SK-N-SH (cell line): ENCODE results near the gene RFNG.

Experiments
- CHD2 ChIP-seq: fragments of 150-350 bp; IDR thresholded peaks from 2 replicates; pipeline ENCODE4 v1.6.1; 2018; ENCODE audit warnings: low read length; ENCODE audit not compliant: partially characterized antibody
- ELF1 ChIP-seq: IDR thresholded peaks from 2 replicates; pipeline ENCODE4 v1.4.0; 2012
- FOSL2 ChIP-seq: IDR thresholded peaks from 2 replicates; pipeline ENCODE4 v1.4.0; 2012; ENCODE audit warnings: low read depth, mild to moderate bottlenecking, moderate library complexity, borderline replicate concordance
- POLR2AphosphoS5 ChIP-seq: IDR thresholded peaks from 2 replicates; pipeline ENCODE4 v1.6.1; 2012; ENCODE audit warnings: low read depth, low read length
- RAD21 ChIP-seq: IDR thresholded peaks from 2 replicates; pipeline ENCODE4 v1.6.1; 2012; ENCODE audit warnings: mild to moderate bottlenecking, low read length
- SIN3A ChIP-seq: IDR thresholded peaks from 2 replicates; pipeline ENCODE4 v1.6.1; 2012; ENCODE audit warnings: low read depth, mild to moderate bottlenecking, low read length, moderate library complexity, borderline replicate concordance
- TEAD4 ChIP-seq: IDR thresholded peaks from 2 replicates; pipeline ENCODE4 v1.4.0; 2012; ENCODE audit warnings: mild to moderate bottlenecking, borderline replicate concordance; ENCODE audit not compliant: insufficient read depth
- TF ChIP-seq, protein P1 (sequence below): fragments of 200-600 bp; sonication (generic); IDR thresholded peaks from 2 replicates; pipeline ENCODE4 v1.6.1; 2017; ENCODE audit warnings: antibody characterized with exemption, mild to moderate bottlenecking, moderate library complexity
- TF ChIP-seq, protein P2 (sequence below): IDR thresholded peaks from 2 replicates; pipeline ENCODE4 v1.4.0; 2012; ENCODE audit warnings: low read depth

DNA sequence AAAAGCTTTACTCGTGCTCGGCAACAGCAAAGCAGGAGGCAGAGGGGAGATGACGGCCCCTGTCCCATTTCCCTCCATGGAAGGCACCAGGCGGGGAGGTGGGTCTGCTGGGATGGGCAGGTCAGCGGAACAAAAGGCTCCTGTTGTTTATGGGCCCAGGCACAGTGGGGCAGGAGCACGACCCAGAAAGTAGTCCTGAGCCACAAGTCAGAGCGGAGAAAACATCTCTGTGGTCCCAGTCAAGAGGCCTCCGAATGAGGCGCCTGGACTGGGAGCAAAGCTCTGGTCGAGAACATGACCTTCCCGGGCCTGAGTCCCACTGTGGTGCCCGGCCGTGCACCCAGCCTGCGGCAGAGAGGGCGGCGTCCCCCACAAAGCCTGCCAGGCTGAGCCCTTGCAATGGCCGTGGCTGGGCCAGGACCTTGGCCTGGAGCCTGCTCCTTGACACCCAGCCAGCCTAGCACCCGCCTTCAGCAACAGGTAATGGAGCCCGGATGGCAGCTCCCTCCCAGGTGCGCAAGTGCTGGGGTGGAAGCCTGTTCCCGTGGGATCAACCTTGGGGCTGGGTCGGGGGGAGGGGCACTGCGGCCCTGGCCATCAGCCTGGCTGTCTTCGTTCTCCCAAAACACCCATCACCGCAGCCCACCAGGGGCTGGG, 3.6 kb downstream of the RFNG start:
- TF ChIP-seq FOSL2 = no peak
- TF ChIP-seq, protein P1, sequence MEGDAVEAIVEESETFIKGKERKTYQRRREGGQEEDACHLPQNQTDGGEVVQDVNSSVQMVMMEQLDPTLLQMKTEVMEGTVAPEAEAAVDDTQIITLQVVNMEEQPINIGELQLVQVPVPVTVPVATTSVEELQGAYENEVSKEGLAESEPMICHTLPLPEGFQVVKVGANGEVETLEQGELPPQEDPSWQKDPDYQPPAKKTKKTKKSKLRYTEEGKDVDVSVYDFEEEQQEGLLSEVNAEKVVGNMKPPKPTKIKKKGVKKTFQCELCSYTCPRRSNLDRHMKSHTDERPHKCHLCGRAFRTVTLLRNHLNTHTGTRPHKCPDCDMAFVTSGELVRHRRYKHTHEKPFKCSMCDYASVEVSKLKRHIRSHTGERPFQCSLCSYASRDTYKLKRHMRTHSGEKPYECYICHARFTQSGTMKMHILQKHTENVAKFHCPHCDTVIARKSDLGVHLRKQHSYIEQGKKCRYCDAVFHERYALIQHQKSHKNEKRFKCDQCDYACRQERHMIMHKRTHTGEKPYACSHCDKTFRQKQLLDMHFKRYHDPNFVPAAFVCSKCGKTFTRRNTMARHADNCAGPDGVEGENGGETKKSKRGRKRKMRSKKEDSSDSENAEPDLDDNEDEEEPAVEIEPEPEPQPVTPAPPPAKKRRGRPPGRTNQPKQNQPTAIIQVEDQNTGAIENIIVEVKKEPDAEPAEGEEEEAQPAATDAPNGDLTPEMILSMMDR = no peak
- TF ChIP-seq POLR2AphosphoS5 = no peak
- no peak for TF ChIP-seq SIN3A
- no peak for TF ChIP-seq ELF1
- TF ChIP-seq TEAD4 = no peak
- no peak for TF ChIP-seq CHD2
- no peak for TF ChIP-seq RAD21
- TF ChIP-seq, protein P2, sequence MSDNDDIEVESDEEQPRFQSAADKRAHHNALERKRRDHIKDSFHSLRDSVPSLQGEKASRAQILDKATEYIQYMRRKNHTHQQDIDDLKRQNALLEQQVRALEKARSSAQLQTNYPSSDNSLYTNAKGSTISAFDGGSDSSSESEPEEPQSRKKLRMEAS = no peak
